Renal cortical epithelial cell (primary cell): Measurements from ENCODE around the gene AUTS2. TPM values are rescaled to one million over a fixed set of nuclear protein-coding genes. Genes with fewer than 3 reads are reported as not detected.
"Not testable (repeated sequence)": the region's sequence is repeated elsewhere in the genome, so short reads cannot be mapped to it uniquely, and the experiment has no call there.

Source experiments
- DNase-seq: peaks from one replicate; pipeline ENCODE4 v3.0.0-alpha.2; 2011; ENCODE audit warnings: low read depth
- total RNA-seq: library from RNA; depleted of rRNA; stranded (reverse); fragments of >200 nt; gene quantifications from 2 replicates; pipeline ENCODE4 v1.2.3, GENCODE V29; 2014

The AUTS2 gene
- total RNA-seq, 1 donor from 2014 or later, result 3.2 TPM

DNA sequence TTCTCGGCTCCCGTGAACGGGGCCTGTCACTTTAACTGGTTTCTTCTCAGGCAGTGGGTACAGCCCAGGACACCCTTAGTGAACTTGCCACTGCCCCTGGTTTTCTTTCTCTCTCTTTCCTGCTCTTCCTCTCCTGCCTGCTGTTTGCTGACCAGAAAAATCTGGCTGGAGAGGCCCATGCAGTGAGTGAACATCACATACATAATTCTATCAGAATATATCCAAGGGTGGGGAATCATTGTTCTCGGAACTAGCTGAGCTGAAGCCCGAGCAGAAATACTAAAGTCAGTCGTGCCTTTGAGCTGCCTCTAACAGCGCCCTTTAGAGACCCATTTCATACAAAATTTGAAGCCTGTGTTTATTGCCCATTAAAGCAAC lies 1032.2 kb downstream of the AUTS2 start:
- no peak for DNase-seq

DNA sequence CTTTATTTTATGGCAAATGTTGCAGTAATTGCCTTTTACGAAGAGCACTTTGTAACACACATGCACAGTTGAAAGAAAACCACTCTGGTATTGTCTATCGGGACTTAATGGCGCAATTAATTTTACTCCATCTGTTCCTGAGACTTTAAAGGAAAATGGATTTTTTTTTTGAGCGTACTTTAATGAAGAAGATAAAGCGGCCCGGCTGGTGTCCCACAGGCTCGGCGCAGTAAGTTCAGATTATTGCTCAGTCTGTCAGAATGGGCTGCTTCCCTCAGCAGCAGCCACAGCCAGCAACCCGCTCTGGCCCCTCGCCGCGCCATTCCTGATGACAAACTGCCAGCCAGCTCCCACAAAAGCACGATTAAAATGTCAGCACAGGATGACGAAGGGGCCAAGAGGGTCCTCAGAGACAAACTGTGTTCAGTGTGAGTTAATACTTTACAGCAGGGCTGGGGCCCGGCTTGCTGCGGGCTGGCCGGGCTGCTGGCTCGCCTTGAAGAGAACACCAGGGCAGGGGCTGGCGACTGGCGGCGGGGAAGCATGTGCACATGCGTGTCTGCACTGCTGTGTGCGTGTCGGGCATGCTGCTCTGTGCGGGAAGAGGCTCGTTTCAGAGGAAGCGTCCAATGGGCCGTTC lies 1032.7 kb downstream of the AUTS2 start:
- DNase-seq, result no peak

- no peak for DNase-seq
These were observed 1033.4 kb downstream of the AUTS2 start for GRCh38 chr7:70631718-70632117.

DNA sequence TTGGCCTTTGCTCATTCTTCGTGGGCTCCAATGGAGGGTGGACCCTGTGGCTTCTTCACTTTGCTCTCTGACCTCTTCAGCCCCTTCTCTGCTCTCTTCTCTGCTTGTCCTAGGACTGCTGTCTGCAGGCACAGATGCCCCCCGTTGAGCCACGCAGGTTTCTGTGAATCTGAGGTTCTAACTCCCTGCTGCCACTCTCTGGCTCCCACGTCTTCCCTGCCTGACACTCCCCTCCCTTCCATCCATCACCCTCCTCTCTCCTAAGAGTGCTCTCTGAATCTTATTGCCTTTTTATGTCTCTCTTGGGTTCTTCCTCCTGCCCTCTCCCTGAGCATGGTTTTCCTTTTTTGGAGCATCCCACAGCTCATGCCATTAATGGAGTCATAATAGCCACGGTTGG lies 1034.1 kb downstream of the AUTS2 start:
- no peak for DNase-seq

DNA sequence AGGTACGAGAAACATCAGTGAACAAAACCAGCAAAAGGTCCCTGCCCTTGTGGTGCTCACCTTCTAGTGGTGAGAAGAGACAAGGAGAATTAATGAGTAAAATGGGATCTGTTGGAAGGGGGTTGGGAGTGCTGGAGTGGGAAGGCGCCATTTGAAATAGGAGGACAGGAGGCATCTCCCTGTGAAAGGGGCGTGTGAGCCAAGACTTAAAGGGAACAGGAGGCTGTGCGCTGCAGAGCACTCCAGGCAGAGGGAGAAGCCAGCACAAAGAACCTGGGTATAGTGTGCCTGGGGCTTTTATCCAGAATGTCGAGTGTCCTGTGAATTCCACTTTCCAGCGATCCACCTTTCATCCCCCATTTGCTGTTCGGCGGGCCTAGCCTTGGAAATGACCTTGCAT lies 1035.8 kb downstream of the AUTS2 start:
- no peak for DNase-seq

GRCh38 chr7:70634610-70635068 lies 1036.4 kb downstream of the AUTS2 start:
- DNase-seq, result no peak

GRCh38 chr7:70635633-70636032 lies 1037.4 kb downstream of the AUTS2 start:
- no peak for DNase-seq

GRCh38 chr7:70636169-70636568 lies 1037.9 kb downstream of the AUTS2 start:
- no peak for DNase-seq

DNA sequence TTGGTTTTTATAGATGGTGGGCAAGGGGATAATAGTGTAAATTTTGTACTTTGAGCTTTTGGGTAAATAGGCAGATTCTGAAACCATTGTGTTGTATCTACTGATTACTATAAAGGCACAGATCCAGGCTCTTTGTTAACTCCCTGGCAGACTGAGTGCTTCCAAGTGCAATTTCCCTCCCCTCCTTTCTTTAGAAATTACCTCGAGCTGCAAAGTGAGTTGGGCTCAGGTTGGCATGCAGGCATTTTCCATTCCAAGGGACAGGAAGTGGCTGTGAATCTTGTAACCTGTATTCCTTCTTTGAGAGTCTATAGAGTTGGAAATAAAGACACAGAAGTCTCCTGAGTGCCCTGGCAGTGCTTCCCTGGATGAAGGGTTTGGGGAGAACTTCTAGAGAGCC lies 1039.5 kb downstream of the AUTS2 start:
- no peak for DNase-seq

- DNase-seq, result no peak
These were observed 1040.2 kb downstream of the AUTS2 start for GRCh38 chr7:70638158-70639107.

DNA sequence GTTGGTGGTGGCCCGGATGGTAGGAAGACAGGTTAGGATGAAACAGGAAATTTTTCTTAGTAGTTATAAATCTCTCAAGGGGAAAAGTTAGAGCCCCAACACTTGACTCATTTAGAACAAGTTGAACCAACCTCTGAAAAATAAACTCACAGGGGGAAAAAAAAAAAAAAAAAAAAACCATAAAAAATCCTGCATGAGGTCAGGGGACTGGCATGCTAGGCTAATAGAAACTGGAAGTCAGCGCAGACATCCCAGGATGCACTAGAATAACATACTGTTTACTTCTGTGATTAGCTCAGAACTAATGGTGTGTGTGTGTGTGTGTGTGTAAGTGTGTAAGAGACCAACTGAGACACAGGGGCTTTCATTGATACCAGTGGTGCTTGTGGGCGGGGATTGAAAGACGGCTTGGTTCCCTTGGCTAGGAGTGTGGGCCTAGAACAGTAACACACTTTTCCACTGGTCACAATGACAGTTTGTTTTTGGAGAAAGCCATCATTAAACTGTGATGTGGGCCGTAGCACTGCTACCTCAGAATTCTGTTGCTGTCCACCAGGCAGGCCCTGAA lies 1042.1 kb downstream of the AUTS2 start:
- peak; percentile 13 for DNase-seq

DNA sequence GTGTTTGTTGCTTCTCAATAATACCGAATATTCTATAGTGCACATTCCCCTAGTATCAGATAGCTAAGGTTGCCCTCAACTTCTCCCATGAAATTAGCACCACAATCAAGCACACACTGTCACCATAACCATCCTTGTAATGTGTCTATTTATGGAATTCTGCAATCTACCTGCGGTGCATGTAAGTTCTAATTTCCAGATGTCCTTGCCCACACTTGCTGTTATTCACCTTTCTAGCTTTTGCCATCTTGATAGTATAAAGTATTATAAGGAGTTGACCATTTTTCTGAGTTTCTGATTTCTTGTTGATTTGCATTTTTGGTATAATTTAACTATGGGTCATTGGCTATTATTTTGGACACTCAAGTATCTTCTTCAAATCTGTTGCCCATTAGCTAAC lies 1043.6 kb downstream of the AUTS2 start:
- no peak for DNase-seq

DNA sequence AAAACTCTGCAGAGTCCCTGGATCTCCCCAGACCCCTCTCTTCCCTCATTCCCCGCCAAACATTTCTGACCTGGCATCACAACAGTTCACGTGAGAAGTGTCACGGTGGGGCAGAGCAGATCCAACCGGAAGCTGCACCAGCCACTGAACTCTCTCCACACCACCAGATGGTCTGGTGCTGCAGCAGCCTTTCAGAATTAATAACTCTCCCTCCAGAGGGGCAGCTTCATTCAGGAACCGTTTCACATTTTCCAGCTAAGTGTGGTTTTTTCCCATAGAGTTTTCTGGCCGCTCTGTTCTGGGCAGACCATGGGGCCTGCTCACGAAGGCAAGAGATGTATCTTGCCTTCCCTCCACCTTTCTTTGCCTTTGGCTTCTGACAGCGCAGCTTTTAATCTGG lies 1047.0 kb downstream of the AUTS2 start:
- DNase-seq, result no peak

- no peak for DNase-seq
These were observed 1047.6 kb downstream of the AUTS2 start for GRCh38 chr7:70645876-70646351.

DNA sequence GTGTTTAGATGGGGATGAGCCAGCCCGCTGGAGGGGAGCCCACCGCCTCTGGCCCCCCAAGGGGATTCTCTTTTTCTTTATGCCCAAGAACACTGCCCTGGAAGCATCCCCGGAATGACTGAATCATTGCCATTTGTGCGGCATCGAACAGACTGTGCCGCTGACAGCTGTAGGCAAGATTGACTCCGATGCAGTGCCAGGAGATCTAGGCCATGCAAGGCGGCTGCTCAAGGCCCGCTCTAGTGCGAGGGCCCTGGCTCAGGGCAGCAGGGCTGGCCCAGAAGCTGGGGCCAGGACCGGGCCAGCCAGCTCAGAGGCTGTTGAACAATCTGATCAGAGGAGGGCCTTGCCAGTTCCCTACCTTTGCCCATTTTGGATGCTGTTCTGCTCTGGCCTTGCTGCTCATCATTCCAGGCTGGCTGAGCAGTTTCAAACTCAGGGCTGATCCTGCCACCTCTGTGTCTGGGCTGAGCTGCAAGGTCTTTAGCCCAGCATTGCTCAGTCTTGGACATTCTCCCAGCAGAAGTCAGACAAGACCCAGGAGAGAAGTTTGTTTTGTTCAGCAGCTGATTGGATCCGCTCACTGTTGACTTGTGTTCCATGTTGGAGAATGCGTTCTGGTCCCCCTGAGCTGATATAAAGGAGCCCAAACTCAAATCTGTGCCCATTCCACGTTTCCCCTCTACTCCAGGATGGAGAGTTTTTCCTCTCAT lies 1048.4 kb downstream of the AUTS2 start:
- no peak for DNase-seq

DNA sequence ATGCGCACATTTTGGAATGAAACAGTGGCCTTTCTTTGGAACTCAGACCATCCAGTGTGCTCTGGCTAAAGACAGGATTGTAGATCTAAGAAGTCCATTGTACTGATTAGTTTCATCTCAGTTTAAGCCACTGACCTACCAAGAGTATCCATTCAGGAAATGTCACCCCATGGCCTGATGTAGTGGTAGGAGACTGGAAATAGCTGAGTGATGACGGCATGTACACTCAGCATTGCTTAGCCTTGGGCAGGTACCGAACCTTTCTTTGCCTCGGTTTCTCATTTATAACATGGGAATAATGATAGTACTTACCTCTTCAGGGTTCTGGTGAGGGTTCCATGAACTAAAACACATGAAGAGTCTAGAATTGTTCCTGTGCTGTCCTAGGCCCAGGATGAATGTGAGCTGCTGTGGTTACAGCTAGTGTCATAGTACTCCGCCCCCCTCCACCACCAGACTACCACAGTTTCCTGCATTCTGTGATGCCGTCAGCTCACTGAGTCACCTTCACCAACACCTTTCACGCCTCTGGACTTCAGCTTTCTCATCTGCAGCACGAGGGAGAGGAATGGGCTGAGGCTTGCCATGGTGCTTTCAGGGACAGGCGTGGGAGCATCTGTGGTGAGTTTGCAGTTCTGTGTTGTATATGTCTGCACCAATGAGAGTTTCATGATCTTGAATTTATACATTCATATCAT lies 1049.7 kb downstream of the AUTS2 start:
- peak; percentile 41 for DNase-seq

DNA sequence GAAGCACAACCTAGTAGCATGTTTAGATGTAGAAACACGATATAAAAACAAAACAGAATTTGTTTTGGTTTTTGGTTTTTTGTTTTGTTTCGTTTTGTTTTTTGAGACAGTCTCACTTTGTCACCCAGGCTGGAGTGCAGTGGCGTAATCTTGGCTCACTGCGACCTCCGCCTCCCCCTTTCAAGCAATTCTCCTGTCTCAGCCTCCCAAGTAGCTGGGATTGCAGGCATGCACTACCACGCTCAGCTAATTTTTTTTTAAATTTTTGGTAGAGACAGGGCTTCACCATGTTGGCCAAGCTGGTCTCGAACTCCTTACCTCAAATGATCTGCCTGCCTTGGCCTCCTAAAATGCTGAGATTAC lies 1050.2 kb downstream of the AUTS2 start:
- not testable (repeated sequence) for DNase-seq

- no peak for DNase-seq
These were observed 1051.0 kb downstream of the AUTS2 start for GRCh38 chr7:70649323-70649722.

GRCh38 chr7:70654146-70654545 lies 1055.9 kb downstream of the AUTS2 start:
- DNase-seq, result no peak

DNA sequence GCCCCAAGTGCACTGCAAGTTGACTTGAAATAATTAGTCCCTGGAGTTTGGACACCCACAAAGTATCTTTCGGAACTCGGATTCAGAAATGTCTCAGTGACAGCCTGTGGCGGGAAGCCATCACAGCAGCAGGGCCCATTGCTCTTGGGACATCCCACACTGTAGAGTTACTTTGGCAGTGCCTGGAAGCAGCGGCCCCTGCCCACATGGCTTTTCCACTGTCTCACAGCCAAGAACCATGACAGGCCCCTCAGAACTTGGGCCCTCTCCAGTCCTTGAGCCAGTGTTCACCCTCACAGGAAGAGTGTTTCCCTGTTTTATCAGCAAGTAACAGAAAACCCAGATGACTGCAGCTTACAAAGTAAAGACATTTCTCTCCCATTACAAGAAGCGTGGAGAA lies 1056.7 kb downstream of the AUTS2 start:
- DNase-seq, result no peak

- DNase-seq, result no peak
These were observed 1057.4 kb downstream of the AUTS2 start for GRCh38 chr7:70655694-70656093.
